ENCODE measurements around the gene SMOC1. TPM values are rescaled to one million over a fixed set of nuclear protein-coding genes. Genes with fewer than 3 reads are reported as not detected.

SMOC1 gene
- total RNA-seq, 3 donors from 2014 or later: 2.9 to 32.6 (median 5.7) TPM

GRCh38 chr14:69991422-69991821, 112.2 kb downstream of the SMOC1 start:
- Histone ChIP-seq H3K4me1 (no peaks in the 10 kb centered on the region), H3K27me3 (no peaks in the 10 kb centered on the region), H3K36me3 (no peaks in the 10 kb centered on the region), H3K9me3 (no peaks in the 10 kb centered on the region), H3K4me3 (no peak overlapping the region), H3K27ac (no peak overlapping the region)
- intact Hi-C loops (cut with DNase I; ENCODE audit: low total_unique reads): no loop called here
- no peak for TF ChIP-seq POLR2A (IDR thresholded peaks at IDR 0.05)
- TF ChIP-seq POLR2AphosphoS5 (IDR thresholded peaks at IDR 0.05): no peak
- no peak for TF ChIP-seq CTCF (IDR thresholded peaks at IDR 0.05)
- DNase-seq (ENCODE audit: low spot score in 2 of 2): no peak

- TF ChIP-seq CTCF (IDR thresholded peaks at IDR 0.05): no peak
- Histone ChIP-seq H3K27ac (no peak overlapping the region), H3K4me1 (no peaks in the 10 kb centered on the region), H3K27me3 (no peaks in the 10 kb centered on the region), H3K4me3 (no peak overlapping the region), H3K36me3 (no peaks in the 10 kb centered on the region), H3K9me3 (no peaks in the 10 kb centered on the region)
- no peak for DNase-seq (ENCODE audit: low spot score in 2 of 2)
- intact Hi-C loops (cut with DNase I; ENCODE audit: low total_unique reads): no loop called here
Observed at GRCh38 chr14:69992564-69992963, 113.3 kb downstream of the SMOC1 start.

GRCh38 chr14:69993326-69993725, 114.1 kb downstream of the SMOC1 start:
- H3K36me3 ChIP-seq: no peaks in the 10 kb centered on the region
- no peak for TF ChIP-seq CTCF (IDR thresholded peaks at IDR 0.05)
- TF ChIP-seq POLR2AphosphoS5 (IDR thresholded peaks at IDR 0.05): no peak
- TF ChIP-seq POLR2A (IDR thresholded peaks at IDR 0.05): no peak
- H3K4me3 ChIP-seq: no peak overlapping the region
- no peak overlapping the region for H3K27ac ChIP-seq
- H3K27me3 ChIP-seq: no peaks in the 10 kb centered on the region
- H3K4me1 ChIP-seq: no peaks in the 10 kb centered on the region
- intact Hi-C loops (cut with DNase I; ENCODE audit: low total_unique reads): no loop called here
- DNase-seq (ENCODE audit: low spot score in 2 of 2): no peak
- no peaks in the 10 kb centered on the region for H3K9me3 ChIP-seq

DNA sequence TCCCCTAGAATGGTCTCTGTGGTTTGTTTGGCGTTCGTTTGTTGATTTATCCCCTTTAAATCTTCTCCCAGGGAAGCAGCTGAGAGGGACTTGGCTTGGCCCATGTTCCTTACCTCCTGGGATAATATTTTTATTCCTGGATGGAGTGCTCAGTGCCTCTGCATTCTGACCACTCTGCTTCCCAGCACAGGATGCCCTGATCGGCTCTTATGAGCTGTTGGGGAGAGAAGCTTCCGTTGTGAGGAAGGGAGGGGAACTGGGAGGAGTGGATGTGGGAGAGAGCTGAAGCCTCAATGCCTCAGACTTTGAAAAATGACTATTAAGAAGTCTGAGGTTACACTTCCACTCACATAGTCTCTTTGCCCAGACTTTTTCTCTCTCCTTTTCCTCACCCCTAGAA, 114.8 kb downstream of the SMOC1 start:
- Histone ChIP-seq H3K27me3 (no peaks in the 10 kb centered on the region), H3K27ac (no peak overlapping the region), H3K4me3 (no peak overlapping the region), H3K4me1 (peaks cover 0 to 6% of the 10 kb centered on the region in 2 donors), H3K36me3 (no peaks in the 10 kb centered on the region), H3K9me3 (no peaks in the 10 kb centered on the region)
- no peak for TF ChIP-seq POLR2AphosphoS5 (IDR thresholded peaks at IDR 0.05)
- no peak for TF ChIP-seq POLR2A (IDR thresholded peaks at IDR 0.05)
- TF ChIP-seq CTCF (IDR thresholded peaks at IDR 0.05): no peak
- no peak for DNase-seq (ENCODE audit: low spot score in 2 of 2)
- intact Hi-C loops (cut with DNase I; ENCODE audit: low total_unique reads): no loop called here

DNA sequence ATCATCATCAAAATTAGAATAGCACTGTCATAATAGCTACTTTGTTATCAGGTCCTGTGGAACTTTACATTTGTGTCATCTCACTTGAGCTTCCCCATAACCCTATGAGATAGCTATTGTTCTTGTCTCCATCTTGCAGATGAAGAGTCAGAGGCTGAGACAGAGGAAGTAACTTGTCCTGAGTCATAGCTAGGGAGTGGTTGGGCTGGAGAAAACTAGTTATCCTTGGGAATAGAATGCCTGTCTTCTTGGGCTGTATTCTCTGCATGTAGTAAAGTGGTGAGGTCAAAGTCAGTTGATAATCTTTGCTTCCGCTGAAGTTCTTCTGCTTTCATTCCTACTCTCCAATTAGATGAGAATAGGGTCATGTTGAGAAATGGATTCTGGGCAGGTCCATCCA, 117.0 kb downstream of the SMOC1 start:
- Histone ChIP-seq H3K36me3 (no peaks in the 10 kb centered on the region), H3K4me1 (peaks cover 0 to 7% of the 10 kb centered on the region in 2 donors), H3K9me3 (no peaks in the 10 kb centered on the region), H3K27ac (no peak overlapping the region), H3K27me3 (no peaks in the 10 kb centered on the region), H3K4me3 (no peak overlapping the region)
- no peak for DNase-seq (ENCODE audit: low spot score in 2 of 2)
- TF ChIP-seq POLR2AphosphoS5 (IDR thresholded peaks at IDR 0.05) (no peak), POLR2A (IDR thresholded peaks at IDR 0.05) (no peak), CTCF (IDR thresholded peaks at IDR 0.05) (no peak)
- intact Hi-C loops (cut with DNase I; ENCODE audit: low total_unique reads): no loop called here
